LNCaP clone FGC (cell line): Measurements from ENCODE around the gene OPN4.
"Not testable (repeated sequence)": the region's sequence is repeated elsewhere in the genome, so short reads cannot be mapped to it uniquely, and the experiment has no call there.

Experiments used
- DNase-seq: peaks from one replicate; pipeline ENCODE4 v3.0.0-alpha.2; 2011; ENCODE audit warnings: low read depth
- H3K4me3 ChIP-seq: 2 replicates; pipeline ENCODE4 v1.5.1; 2011; ENCODE audit warnings: mild to moderate bottlenecking, low read depth, low read length, control low read depth
- CTCF ChIP-seq: IDR thresholded peaks from 2 replicates; pipeline ENCODE4 v1.5.1; 2012; ENCODE audit warnings: mild to moderate bottlenecking; ENCODE audit not compliant: control insufficient read depth, insufficient read depth; ENCODE audit errors: extremely low read depth

The OPN4 gene

DNA sequence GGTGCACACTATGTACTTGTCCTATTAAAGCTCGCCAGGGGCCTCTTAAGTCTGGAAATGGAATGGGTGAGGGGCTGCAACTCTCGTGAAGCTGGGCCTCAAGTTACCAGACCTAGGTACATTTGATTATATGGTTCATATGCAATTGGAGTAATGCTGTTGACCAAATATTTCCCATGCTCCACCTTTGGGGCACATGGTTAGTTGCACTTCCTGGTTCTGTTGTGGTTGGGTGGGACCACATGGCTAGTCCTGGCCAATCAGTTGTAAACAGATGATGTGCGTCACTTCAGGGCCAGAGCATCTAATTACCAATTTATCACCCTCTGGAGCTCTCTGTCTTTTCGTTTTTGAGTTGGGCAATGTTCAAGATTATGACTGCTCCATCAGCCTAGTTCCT lies 39.5 kb upstream of the OPN4 start:
- DNase-seq = no peak
- TF ChIP-seq CTCF = no peak
- no peak overlapping the region for H3K4me3 ChIP-seq

DNA sequence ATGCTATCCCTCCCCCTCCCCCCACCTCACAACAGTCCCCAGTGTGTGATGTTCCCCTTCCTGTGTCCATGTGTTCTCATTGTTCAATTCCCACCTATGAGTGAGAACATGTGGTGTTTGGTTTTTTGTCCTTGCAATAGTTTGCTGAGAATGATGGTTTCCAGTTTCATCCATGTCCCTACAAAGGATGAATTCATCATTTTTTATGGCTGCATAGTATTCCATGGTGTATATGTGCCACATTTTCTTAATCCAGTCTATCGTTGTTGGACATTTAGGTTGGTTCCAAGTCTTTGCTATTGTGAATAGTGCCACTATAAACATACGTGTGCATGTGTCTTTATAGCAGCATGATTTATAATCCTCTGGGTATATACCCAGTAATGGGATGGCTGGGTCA lies 37.1 kb upstream of the OPN4 start:
- H3K4me3 ChIP-seq, DNase-seq: not testable (repeated sequence)

DNA sequence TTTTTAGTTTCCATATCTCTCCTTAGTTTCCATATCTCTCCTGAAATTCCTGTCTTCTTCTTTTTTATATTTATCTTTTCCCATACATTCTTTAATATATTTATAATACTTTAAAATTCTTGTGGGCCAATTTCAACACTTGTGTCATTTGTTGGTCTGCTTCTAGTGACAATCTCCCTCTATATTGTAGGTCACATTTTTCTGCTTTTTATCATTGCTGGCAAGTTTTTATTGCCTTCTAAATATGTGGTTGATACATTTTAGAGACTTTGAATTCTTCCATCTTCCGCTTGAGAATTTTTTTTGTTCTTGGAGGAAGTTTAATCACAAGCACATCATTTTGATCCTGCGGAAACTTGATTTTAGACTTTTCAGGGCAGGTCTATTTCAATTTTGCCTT lies 26.0 kb upstream of the OPN4 start:
- DNase-seq = no peak
- TF ChIP-seq CTCF = no peak
- H3K4me3 ChIP-seq = no peak overlapping the region

DNA sequence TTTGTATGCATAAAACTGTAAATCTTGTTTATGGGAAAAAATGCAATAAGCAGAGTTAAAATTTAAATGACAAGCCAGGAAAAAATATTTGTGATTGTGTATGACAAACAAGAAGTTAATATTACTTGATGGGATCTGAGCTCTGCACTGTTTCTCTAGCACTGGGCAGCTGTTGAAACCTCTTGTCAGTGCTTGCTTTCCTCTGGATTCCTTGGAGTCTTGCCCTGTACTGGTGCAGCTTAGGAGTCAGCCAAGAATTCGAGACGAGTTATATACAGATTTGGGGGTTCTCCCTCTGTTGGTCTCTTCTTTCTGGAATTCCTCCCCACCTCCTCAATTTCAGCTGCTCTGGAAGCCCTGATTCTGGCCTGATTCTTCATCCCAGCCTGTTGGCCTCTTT lies 24.3 kb upstream of the OPN4 start:
- TF ChIP-seq CTCF = no peak
- no peak overlapping the region for H3K4me3 ChIP-seq
- DNase-seq = no peak

DNA sequence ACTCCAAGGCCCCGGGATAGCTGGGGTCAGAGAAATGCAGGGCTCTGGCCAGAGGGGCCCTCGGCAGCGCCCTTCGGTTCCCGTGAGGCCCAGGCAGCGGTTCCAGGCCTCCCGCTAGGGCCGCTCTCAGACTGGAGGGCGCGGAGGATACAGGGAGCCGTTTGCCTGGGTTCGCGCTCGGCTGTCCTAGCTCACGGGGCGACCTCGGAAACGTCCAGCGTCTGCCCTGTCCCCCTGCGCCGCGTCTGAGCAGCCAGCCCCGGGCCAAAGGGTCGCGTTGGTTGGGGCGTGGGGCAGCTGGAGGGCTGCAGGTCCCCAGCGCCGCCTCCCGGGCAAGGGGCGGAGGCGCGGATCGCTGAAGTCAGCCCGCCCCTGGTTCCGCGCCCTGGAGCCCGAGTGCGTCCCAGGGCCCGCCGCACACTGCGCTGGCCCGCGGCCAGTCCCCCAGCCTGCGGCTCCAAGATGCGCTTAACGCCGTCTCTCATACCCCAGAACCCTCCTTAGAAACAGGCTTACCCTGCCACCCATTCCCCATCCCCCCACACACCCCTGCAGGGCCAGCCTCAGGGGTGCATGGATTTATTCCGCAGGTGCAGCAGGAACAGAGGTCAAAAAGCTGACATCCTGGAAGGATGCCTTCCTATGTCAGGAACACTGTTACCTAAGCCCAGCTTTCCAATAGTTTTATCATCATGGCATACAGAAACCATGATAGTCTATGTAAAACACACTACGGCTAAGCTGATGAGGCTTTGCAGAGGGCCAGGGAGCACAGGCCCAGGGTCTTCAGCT lies 22.1 kb upstream of the OPN4 start:
- no peak for TF ChIP-seq CTCF
- H3K4me3 ChIP-seq = no peak overlapping the region
- no peak for DNase-seq

DNA sequence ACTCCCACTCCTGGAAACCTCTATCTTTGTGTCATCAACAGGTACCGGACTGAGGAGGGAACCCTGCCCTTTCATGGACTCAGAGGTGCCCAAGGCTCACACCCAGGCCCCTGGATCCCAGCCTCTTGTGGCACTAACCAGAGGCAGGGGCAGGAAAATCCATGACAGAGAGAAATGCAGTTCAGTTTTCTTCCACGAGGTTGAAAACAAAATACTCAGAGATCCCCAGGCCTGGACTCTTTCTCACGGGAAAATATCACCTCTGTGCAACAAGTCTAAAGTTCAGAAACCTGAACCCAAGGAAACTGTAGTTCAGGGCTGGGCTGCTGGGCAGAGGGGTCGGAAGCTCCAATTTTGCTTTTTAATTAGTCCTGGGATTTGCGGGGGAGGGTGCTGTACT lies 21.4 kb upstream of the OPN4 start:
- DNase-seq = no peak
- H3K4me3 ChIP-seq = no peak overlapping the region
- TF ChIP-seq CTCF = no peak

DNA sequence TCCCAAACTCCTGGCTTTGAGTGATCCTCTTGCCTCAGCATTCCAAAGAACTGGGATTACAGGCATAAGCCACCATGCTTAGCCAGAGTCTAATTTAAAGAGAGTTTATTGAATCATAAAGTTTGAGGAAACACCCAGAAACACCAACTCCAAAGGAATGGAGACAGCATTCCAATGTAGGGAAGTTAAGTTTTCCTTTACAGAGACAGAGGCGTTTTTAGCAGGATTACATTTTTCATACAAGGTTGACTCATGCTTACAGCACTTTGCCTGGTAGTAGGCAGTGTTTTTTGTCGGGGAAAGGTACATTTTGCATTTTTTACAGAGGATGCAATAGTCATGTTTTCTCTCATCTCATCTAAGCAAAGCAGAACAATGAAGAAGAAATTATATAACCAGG lies 18.9 kb upstream of the OPN4 start:
- no peak for DNase-seq
- no peak overlapping the region for H3K4me3 ChIP-seq
- no peak for TF ChIP-seq CTCF
